ENCODE measurements around the gene SLC12A2. TPM values are rescaled to one million over a fixed set of nuclear protein-coding genes. Genes with fewer than 3 reads are reported as not detected.

Gene SLC12A2
- total and polyA plus RNA-seq, 2 donors (not counting 1 experiment from before 2014, with no cell fraction given): 3.1 to 28.7 TPM

DNA sequence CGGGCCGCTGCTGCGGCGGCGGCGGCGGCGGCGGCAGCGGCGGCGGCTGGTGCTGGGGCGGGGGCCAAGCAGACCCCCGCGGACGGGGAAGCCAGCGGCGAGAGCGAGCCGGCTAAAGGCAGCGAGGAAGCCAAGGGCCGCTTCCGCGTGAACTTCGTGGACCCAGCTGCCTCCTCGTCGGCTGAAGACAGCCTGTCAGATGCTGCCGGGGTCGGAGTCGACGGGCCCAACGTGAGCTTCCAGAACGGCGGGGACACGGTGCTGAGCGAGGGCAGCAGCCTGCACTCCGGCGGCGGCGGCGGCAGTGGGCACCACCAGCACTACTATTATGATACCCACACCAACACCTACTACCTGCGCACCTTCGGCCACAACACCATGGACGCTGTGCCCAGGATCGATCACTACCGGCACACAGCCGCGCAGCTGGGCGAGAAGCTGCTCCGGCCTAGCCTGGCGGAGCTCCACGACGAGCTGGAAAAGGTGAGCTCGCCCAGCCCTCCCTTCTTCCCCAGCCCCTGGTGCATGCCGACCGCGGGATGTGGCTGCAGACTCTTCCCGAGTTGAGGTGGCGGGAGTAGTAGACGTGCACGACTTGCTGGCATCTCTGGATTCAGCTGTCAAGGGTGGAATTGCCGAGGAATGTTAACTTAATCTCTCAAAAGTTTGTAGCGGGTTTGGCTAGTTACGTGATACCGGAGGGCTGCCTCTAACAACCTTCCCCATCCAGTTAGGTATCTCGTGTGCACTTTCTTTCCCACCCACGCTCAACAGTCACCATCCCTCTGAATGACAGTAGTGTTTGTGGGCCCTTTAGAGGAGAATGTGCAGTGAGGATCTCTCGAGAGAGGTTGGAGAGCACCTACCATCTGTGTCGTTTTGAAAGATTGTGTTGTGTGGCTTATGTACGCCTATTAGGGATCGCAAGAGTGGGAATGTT is 932 bp downstream of the SLC12A2 start:
- Histone ChIP-seq H4K20me1 (ENCODE audit: control insufficient read depth, insufficient read depth, low read length, poor library complexity, severe bottlenecking) (peaks cover 31% of the 10 kb centered on the region), H3K27ac (ENCODE audit: low read length in 2 of 2) (peak overlapping the region in 1 of 2 donors; percentile 91), H3K4me1 (ENCODE audit: control insufficient read depth in 2 of 2, insufficient read depth in 2 of 2, low read length in 2 of 2) (peaks cover 39 to 40% of the 10 kb centered on the region in 2 donors), H3K36me3 (replicated peaks in 1 of 2; ENCODE audit: control extremely low read depth in 1 of 2, control insufficient read depth in 1 of 2, extremely low read depth in 1 of 2, insufficient read depth in 2 of 2, low read length in 1 of 2) (no peaks in the 10 kb centered on the region), H3K27me3 (replicated peaks in 1 of 4; ENCODE audit: control extremely low read depth in 1 of 4, control insufficient read depth in 3 of 4, insufficient read depth in 4 of 4, low read length in 3 of 4) (no peaks in the 10 kb centered on the region), H3K9me3 (ENCODE audit: control extremely low read depth in 1 of 3, control insufficient read depth in 2 of 3, insufficient read depth in 1 of 3, low read length in 2 of 3) (no peaks in the 10 kb centered on the region), H3K4me3 (ENCODE audit: control extremely low read depth in 1 of 5, extremely low read depth in 1 of 5, insufficient read depth in 1 of 5, low read depth in 2 of 5, low read length in 4 of 5) (peak overlapping the region; percentile 72 to 89 (median 82)), H3K79me2 (ENCODE audit: control insufficient read depth, insufficient read depth, low read length) (peaks cover 87% of the 10 kb centered on the region), H3K9ac (ENCODE audit: low read length) (peak overlapping the region; percentile 80), H2AFZ (ENCODE audit: insufficient read depth, low read depth, low read length, poor library complexity, severe bottlenecking) (peak overlapping the region; percentile 93), H3K4me2 (replicated peaks; ENCODE audit: low read depth, low read length, poor library complexity, severe bottlenecking) (peak overlapping the region; percentile 86)
- H3K27me3 Mint-ChIP-seq: no peaks in the 10 kb centered on the region
- peak overlapping the region; percentile 85 for H3K27ac Mint-ChIP-seq
- peak overlapping the region; percentile 92 for H3K4me3 Mint-ChIP-seq
- WGBS (ENCODE audit: insufficient coverage): 2% methylated on average over 63 of the region's 71 CpGs
- ChIA-PET POLR2A (no interaction called here), CTCF (interaction anchor here (0.9 to 1.3 kb wide), 3 partner anchors 9 to 116 kb away, joined by 3 to 6 read pairs (median 3); no protein-coding TSS in a partner anchor)
- DNase-seq: peak; percentile 64
- intact Hi-C loops (cut with micrococcal nuclease): loop anchor here (5.0 kb wide), 2 partner anchors 1008 to 1307 kb away; partner anchors contain the start of genes ISOC1 and LMNB1
- no peaks in the 10 kb centered on the region for H3K9me3 Mint-ChIP-seq (ENCODE audit: insufficient read depth)
- ATAC-seq (ENCODE audit: low read depth): no peak
- peaks cover 63% of the 10 kb centered on the region for H3K4me1 Mint-ChIP-seq
- TF ChIP-seq CTCF (IDR thresholded peaks at IDR 0.05) (no peak), EZH2 (IDR thresholded peaks at IDR 0.05; ENCODE audit: borderline replicate concordance, insufficient read depth, low read depth, low read length, poor library complexity, severe bottlenecking) (no peak)

DNA sequence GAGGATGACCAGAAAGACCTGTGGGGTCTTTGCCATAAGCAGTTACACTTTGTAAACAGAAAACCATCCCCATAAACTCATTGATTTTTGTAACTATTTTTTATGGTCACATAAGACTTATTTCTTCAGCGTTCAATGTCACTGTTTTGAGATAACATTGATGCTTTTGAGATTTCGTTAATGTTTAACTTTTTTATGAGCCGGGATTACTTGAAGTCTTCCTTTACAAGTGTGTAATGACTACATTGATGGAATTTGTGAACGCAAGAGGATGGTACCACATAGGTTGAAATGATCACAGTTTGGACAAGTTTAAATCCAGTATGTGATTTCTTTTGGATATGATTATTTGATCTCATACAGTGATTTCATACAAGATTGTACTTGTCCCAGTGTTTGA is 1.8 kb downstream of the SLC12A2 start:
- H4K20me1 ChIP-seq (ENCODE audit: control insufficient read depth, insufficient read depth, low read length, poor library complexity, severe bottlenecking): peaks cover 31% of the 10 kb centered on the region
- no peak overlapping the region for H2AFZ ChIP-seq (ENCODE audit: insufficient read depth, low read depth, low read length, poor library complexity, severe bottlenecking)
- H3K27ac ChIP-seq (ENCODE audit: low read length in 2 of 2): no peak overlapping the region
- H3K4me1 Mint-ChIP-seq: peaks cover 60% of the 10 kb centered on the region
- POLR2A ChIA-PET: no interaction called here
- DNase-seq (no peak), ATAC-seq (ENCODE audit: low read depth) (no peak)
- 92% methylated on average over 4 of the region's 4 CpGs for WGBS (ENCODE audit: insufficient coverage)
- no peaks in the 10 kb centered on the region for H3K27me3 ChIP-seq (replicated peaks in 1 of 4; ENCODE audit: control extremely low read depth in 1 of 4, control insufficient read depth in 3 of 4, insufficient read depth in 4 of 4, low read length in 3 of 4)
- no peak for TF ChIP-seq CTCF (IDR thresholded peaks at IDR 0.05)
- no peak for TF ChIP-seq EZH2 (IDR thresholded peaks at IDR 0.05; ENCODE audit: borderline replicate concordance, insufficient read depth, low read depth, low read length, poor library complexity, severe bottlenecking)
- peak overlapping the region; percentile 86 for H3K4me2 ChIP-seq (replicated peaks; ENCODE audit: low read depth, low read length, poor library complexity, severe bottlenecking)
- CTCF ChIA-PET: interaction anchor here (1.2 kb wide), 1 partner anchor 115 kb away, joined by 3 read pairs; no protein-coding TSS in a partner anchor
- H3K4me3 Mint-ChIP-seq: peak overlapping the region; percentile 92
- H3K27ac Mint-ChIP-seq: no peak overlapping the region
- H3K9me3 Mint-ChIP-seq (ENCODE audit: insufficient read depth): no peaks in the 10 kb centered on the region
- intact Hi-C loops (cut with micrococcal nuclease): no loop called here
- no peaks in the 10 kb centered on the region for H3K9me3 ChIP-seq (ENCODE audit: control extremely low read depth in 1 of 3, control insufficient read depth in 2 of 3, insufficient read depth in 1 of 3, low read length in 2 of 3)
- H3K4me3 ChIP-seq (ENCODE audit: control extremely low read depth in 1 of 5, extremely low read depth in 1 of 5, insufficient read depth in 1 of 5, low read depth in 2 of 5, low read length in 4 of 5): peak overlapping the region in 4 of 5 experiments; percentile 79 to 89 (median 84)
- peaks cover 88% of the 10 kb centered on the region for H3K79me2 ChIP-seq (ENCODE audit: control insufficient read depth, insufficient read depth, low read length)
- no peaks in the 10 kb centered on the region for H3K36me3 ChIP-seq (replicated peaks in 1 of 2; ENCODE audit: control extremely low read depth in 1 of 2, control insufficient read depth in 1 of 2, extremely low read depth in 1 of 2, insufficient read depth in 2 of 2, low read length in 1 of 2)
- H3K9ac ChIP-seq (ENCODE audit: low read length): peak overlapping the region; percentile 80
- H3K27me3 Mint-ChIP-seq: no peaks in the 10 kb centered on the region
- peaks cover 32 to 38% of the 10 kb centered on the region in 2 donors for H3K4me1 ChIP-seq (ENCODE audit: control insufficient read depth in 2 of 2, insufficient read depth in 2 of 2, low read length in 2 of 2)
